Measurements from ENCODE around the gene NIM1K.

GRCh38 chr5:43230707-43231106 is 38.7 kb downstream of the NIM1K start:
- TF ChIP-seq, protein P1, sequence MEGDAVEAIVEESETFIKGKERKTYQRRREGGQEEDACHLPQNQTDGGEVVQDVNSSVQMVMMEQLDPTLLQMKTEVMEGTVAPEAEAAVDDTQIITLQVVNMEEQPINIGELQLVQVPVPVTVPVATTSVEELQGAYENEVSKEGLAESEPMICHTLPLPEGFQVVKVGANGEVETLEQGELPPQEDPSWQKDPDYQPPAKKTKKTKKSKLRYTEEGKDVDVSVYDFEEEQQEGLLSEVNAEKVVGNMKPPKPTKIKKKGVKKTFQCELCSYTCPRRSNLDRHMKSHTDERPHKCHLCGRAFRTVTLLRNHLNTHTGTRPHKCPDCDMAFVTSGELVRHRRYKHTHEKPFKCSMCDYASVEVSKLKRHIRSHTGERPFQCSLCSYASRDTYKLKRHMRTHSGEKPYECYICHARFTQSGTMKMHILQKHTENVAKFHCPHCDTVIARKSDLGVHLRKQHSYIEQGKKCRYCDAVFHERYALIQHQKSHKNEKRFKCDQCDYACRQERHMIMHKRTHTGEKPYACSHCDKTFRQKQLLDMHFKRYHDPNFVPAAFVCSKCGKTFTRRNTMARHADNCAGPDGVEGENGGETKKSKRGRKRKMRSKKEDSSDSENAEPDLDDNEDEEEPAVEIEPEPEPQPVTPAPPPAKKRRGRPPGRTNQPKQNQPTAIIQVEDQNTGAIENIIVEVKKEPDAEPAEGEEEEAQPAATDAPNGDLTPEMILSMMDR (IDR thresholded peaks at IDR 0.05) = no peak
- TF ChIP-seq POLR2A (IDR thresholded peaks at IDR 0.05) = no peak
